Measurements from ENCODE around the gene SLC27A1.
"Not testable (repeated sequence)": the region's sequence is repeated elsewhere in the genome, so short reads cannot be mapped to it uniquely, and the experiment has no call there.

Gene SLC27A1

GRCh38 chr19:17497149-17497798 lies 26.9 kb downstream of the SLC27A1 start:
- H3K4me3 ChIP-seq (ENCODE audit: low read length), result no peak overlapping the region
- TF ChIP-seq CTCF (IDR thresholded peaks at IDR 0.05; ENCODE audit: insufficient read depth, low read depth, low read length, missing control alignments), result no peak
- DNase-seq (ENCODE audit: low read depth), result no peak

- not testable (repeated sequence) for DNase-seq (ENCODE audit: low read depth); H3K4me3 ChIP-seq (ENCODE audit: low read length)
These were observed 28.7 kb downstream of the SLC27A1 start for GRCh38 chr19:17499025-17499424.

- peak; percentile 63 for DNase-seq (ENCODE audit: low read depth)
- TF ChIP-seq CTCF (IDR thresholded peaks at IDR 0.05; ENCODE audit: insufficient read depth, low read depth, low read length, missing control alignments), result no peak
- H3K4me3 ChIP-seq (ENCODE audit: low read length), result no peak overlapping the region
These were observed 29.5 kb downstream of the SLC27A1 start for GRCh38 chr19:17499648-17500446.

- no peak for TF ChIP-seq CTCF (IDR thresholded peaks at IDR 0.05; ENCODE audit: insufficient read depth, low read depth, low read length, missing control alignments)
- DNase-seq (ENCODE audit: low read depth), result no peak
- no peak overlapping the region for H3K4me3 ChIP-seq (ENCODE audit: low read length)
These were observed 30.3 kb downstream of the SLC27A1 start for GRCh38 chr19:17500447-17501198.

- TF ChIP-seq CTCF (IDR thresholded peaks at IDR 0.05; ENCODE audit: insufficient read depth, low read depth, low read length, missing control alignments), result no peak
- no peak overlapping the region for H3K4me3 ChIP-seq (ENCODE audit: low read length)
- no peak for DNase-seq (ENCODE audit: low read depth)
These were observed 32.9 kb downstream of the SLC27A1 start for GRCh38 chr19:17503240-17503639.

GRCh38 chr19:17504030-17504429 lies 33.7 kb downstream of the SLC27A1 start:
- H3K4me3 ChIP-seq (ENCODE audit: low read length), result no peak overlapping the region
- no peak for TF ChIP-seq CTCF (IDR thresholded peaks at IDR 0.05; ENCODE audit: insufficient read depth, low read depth, low read length, missing control alignments)
- no peak for DNase-seq (ENCODE audit: low read depth)

GRCh38 chr19:17504456-17504855 lies 34.1 kb downstream of the SLC27A1 start:
- no peak for TF ChIP-seq CTCF (IDR thresholded peaks at IDR 0.05; ENCODE audit: insufficient read depth, low read depth, low read length, missing control alignments)
- H3K4me3 ChIP-seq (ENCODE audit: low read length), result no peak overlapping the region
- DNase-seq (ENCODE audit: low read depth), result no peak

Data from epithelial cell of esophagus (primary cell).